GM19099 (cell line): Measurements from ENCODE around the gene TM9SF1.

Experiments
- POLR2A ChIP-seq: IDR thresholded peaks from 3 replicates; pipeline ENCODE4 v1.6.1; 2011; ENCODE audit warnings: low read depth; ENCODE audit not compliant: insufficient read length; ENCODE audit errors: extremely low read depth

Gene TM9SF1

DNA sequence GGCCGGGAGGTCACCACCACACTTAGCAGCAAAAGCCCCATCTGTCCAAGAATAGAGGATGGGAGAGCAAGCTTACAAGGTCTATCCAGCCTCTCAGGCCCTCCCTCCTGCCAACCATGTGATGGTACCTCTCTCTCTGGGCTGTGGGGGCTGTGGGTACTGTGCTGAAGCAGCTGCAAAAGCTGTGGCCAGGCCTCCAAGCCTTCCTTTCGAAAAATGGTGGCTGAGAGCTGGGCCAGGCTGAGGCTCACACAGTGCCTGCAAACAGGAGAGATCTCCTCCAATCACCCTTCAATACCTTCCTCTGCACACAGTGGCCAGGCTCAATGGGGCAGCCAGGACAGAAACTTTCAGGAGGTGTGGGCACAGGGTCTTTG is 7.7 kb downstream of the TM9SF1 start:
- no peak for TF ChIP-seq POLR2A

- no peak for TF ChIP-seq POLR2A
Observed at GRCh38 chr14:24186831-24187538, 8.3 kb downstream of the TM9SF1 start.

DNA sequence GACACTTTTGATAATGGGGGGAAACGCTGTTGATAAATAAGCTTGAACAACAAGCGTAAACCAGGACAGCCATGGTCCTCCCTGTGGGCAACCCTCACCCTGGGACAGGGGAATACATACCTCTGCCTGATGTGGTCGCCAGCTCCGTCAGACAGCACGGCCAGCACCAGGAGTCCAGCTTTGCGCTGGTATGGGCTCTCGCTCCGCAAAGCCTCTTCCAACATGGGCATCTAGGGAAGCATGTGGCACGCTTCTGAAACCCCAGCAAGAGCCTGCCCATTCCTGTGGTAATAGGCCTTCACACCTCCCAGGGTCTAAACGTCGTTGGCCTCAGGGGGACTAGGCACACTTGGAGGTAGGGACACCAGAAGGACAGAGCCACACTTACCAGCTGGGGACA is 9.5 kb downstream of the TM9SF1 start:
- TF ChIP-seq POLR2A, result no peak

GRCh38 chr14:24185026-24185425 is 10.2 kb downstream of the TM9SF1 start:
- TF ChIP-seq POLR2A, result no peak

GRCh38 chr14:24184104-24184970 is 10.9 kb downstream of the TM9SF1 start:
- no peak for TF ChIP-seq POLR2A

DNA sequence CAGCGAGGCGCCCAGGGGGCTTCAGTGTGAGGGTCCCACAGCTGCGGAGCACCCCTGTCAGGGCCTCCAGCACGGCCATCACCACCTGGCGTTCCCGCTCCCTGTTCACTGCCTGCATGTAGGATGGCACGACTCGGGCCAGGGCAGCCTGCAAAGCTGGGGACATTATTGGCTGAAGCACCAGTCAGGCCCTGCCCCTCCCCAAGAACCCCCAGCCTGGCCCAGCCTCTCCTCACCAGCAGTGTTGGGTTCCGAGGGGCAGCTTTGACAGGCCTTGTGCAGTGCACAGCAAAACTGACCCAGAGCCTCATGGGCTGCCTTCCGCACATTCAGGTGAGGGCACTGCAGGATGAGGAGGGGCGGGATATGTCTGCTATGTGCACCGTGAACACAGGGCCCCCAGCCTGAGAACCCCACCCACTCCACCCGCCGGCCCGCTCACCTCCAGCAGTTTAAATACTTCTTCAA is 12.2 kb downstream of the TM9SF1 start:
- no peak for TF ChIP-seq POLR2A

GRCh38 chr14:24182110-24182882 is 12.9 kb downstream of the TM9SF1 start:
- TF ChIP-seq POLR2A, result no peak

DNA sequence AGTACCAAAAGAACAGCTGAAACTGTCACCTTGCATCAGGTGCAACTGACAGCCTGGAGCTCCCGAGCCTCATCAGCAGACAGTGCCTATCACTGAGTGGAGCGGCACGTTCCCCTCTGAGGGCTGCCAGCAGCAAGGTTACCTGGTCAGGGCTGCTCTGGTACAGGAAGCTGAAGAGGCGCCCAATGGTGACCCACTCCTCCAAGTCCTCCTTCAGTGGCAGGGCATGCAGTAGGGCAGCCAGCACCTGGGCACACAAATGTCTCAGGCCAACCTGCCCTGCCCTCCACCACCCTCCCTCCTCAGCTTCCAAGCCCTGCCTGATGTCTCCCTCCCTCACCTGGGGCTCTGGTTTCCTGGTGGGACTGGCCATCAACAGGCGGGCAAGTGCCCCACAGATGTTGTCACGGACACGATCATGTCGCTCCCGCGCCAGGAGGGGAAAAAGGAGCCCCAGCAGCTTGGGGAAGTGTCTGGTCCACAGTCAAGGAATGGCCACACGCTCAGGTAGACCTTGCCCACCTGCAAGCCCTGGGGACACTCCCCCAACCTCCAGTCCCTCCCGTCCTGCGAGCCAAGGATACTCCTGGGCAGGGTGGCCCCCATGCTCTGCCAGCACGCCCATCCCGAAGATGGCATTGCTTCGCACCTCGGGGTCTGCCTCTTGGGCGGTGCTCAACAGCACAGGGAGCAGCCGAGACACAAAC is 13.7 kb downstream of the TM9SF1 start:
- TF ChIP-seq POLR2A, result peak; percentile 13

- TF ChIP-seq POLR2A, result no peak
Observed at GRCh38 chr14:24179961-24180796, 15.1 kb downstream of the TM9SF1 start.

DNA sequence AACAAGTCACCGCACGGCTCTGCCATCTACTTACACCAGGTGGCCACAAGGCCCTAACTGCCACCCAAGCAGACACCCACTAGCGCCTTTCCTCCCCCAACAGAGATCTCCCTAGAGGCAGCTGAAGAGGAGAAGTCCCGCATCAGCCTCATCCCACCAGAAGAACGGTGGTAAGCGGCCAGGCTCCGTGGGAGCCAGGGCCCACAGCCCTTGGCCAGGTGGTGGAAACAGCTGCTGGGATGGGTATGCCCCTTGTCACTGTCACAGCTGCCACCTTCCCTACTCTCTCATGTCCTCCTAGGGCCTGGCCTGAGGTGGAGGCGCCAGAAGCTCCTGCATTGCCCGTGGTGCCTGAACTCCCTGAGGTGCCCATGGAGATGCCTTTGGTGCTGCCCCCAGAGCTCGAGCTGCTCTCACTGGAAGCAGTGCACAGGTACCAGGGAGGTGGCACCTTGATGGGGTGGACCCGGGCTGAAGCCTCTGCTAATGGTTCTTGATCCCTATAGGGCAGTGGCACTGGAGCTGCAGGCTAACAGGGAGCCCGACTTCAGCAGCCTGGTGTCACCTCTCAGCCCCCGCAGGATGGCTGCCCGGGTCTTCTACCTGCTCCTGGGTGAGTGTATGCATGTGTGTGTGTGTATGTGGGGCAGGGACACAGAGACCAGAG is 15.8 kb downstream of the TM9SF1 start:
- TF ChIP-seq POLR2A, result no peak

DNA sequence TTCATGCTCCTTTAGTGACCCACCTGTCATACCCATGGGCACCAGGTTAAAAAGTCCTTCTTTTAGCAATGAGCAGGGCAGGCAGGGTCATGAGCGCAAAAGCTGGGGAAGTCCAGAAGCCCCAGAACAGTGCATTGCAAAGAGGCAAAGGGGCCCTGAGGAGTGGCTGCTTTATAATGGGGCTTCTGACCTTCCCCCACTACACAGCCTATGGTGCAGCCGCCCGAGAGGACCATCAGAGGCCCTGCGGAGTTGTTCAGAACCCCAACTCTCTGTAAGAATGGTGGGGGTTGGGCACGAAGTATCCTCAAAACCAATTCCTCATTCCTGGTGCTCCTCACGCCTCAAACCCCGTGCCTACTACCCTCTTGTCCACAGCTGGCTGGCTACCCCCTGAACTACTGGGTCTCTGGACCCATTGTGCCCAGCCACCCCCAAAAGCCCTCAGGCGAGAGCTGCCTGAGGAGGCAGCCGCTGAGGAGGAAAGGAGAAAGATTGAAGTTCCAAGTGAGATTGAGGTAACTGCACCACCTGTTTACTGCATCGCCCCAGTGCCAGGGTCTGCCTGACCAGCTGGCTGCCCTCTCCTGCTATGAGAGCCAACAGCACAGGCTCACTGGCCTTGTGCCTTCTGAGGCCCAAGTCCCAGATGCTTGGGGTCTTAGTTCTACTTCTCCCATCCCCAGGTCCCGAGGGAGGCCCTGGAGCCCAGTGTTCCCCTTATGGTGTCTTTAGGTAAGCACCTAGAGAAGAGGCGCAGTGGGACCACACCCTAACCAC is 16.7 kb downstream of the TM9SF1 start:
- no peak for TF ChIP-seq POLR2A

GRCh38 chr14:24177891-24178290 is 17.4 kb downstream of the TM9SF1 start:
- no peak for TF ChIP-seq POLR2A

DNA sequence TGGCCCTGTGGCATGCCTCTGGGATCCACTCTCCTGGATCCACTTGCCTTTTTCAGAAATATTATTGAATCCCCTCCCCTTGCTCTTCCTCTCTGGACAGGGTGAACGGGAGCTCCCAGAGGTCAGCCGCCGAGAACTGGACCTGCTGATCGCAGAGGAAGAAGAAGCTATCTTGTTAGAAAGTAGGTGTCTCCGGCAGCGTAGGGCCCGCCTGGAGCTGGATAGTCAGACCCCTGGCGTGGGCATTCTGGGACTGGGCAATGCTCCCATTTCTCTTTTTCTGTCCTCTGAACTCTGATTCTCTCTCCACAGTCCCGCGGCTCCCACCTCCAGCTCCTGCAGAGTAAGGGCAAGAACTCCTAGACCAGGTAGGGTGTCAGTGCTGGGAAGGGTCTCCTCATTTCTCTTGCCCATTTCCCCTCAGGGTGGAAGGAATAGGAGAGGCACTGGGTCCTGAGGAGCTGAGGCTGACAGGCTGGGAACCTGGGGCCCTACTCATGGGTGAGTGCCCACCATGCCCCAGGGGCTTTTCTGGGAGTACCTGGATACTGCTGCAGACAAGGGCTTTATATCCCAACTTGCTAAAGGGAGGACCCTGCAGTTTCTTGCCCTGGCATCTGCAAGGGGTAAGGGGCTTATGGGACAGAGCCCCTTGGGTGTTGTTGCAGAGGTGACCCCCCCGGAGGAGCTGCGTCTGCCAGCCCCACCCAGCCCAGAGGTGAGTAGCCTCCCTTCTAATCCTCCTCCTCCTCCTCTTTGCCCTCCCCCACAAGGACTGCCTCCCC is 18.0 kb downstream of the TM9SF1 start:
- TF ChIP-seq POLR2A, result no peak
